GM18526 (cell line): Measurements from ENCODE around the gene LIPH.
A peak's percentile ranks its signal among the peaks of the same experiment; 100 is the strongest.

ENCODE experiments used
- POLR2A ChIP-seq: IDR thresholded peaks from 3 replicates; pipeline ENCODE4 v1.6.1; 2011; ENCODE audit not compliant: insufficient read length; ENCODE audit errors: extremely low read depth

LIPH gene

GRCh38 chr3:185517387-185518130 lies 34.8 kb downstream of the LIPH start:
- no peak for TF ChIP-seq POLR2A

GRCh38 chr3:185511711-185512110 lies 40.7 kb downstream of the LIPH start:
- TF ChIP-seq POLR2A, result no peak

GRCh38 chr3:185508335-185508991 lies 43.9 kb downstream of the LIPH start:
- TF ChIP-seq POLR2A, result no peak

- no peak for TF ChIP-seq POLR2A
Measured at GRCh38 chr3:185507883-185508282, 44.5 kb downstream of the LIPH start.

- no peak for TF ChIP-seq POLR2A
Measured at GRCh38 chr3:185504636-185505035, 47.8 kb downstream of the LIPH start.

DNA sequence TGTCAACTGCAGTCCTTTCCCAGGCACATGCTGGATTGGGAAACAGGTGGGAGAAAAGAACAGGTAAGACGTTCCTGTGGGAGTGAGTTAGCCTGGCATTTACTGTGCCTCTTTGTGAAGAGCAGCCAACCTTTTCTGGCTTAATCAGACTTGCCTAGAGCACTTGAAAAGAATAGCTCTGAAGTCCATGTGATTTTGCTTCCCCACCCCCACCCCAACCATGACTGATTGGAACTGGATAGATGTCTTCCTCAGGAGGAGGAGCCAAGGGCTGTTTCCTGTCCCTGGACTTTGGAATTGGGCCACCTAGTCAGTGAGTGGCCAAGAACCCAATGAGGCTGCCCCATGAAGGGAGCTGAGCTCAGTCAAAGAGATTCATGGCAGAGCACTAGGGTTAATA lies 48.9 kb downstream of the LIPH start:
- no peak for TF ChIP-seq POLR2A

- TF ChIP-seq POLR2A, result no peak
Measured at GRCh38 chr3:185502987-185503386, 49.4 kb downstream of the LIPH start.

DNA sequence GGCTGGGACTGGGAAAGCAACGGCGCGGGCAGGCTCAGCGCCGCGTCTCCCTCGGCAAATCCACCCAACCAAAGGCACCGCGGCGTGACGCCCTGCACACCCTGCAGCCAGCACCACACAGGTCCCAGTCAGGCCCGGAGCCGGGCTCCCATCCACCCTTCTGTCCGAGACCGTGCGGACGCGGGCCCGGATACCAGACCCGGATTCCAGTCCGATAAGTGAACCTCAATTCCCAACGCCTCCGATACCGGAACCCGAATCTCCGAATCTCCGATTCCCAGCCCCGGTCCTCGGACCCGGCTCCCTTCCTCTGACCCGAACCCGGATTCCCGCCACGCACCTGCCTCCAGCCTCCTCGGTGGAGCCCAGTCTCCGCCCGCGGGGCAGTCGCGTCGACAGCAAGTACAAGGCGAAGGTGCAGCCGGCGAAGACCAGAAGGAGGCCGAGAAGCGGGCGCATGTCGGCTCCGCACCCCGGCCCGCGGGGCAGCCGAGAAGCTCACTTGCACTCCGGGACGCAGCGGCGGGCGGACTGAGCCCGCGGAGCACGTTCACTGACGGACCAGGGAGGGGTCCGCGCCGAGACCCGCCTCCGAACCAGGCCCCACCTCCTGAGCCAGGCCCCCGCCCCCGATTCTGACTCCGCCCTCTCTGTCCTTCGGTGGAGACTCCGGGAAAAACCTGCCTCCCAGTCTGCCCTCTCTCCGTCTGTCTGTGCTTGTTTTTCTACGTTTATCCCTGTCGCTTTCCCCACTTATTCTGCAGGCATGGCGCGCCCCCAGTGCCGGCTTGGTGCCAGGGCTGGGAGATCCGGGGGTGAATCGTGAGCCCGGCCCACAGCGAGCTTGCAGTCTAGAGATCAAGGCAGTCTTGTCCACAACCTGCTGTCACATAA lies 53.6 kb downstream of the LIPH start, which contains the start of gene TMEM41A:
Gene TMEM41A, minus strand, starts transcription at position 533 of the 894 bp plus-strand sequence. Its CDS starts 74 bp downstream, at position 459.
- peak; percentile 86 for TF ChIP-seq POLR2A

DNA sequence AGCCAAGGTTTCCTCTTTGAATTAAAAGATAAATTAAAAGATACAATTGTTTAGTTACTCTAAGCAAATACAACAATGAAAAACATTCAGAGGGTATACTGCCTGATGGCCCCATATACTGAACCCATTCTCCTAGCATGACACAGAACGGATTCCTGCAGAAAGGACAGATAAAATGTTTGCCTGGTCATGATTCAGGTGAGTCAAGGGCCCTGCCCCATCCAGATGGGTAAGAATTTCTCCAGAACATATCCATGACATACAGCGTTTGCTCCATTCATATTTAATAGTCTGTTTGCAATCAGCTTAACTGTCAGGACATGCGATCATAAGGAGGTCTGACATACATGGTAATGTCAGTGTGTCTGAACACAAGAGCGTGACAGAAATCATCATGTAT lies 62.1 kb downstream of the LIPH start:
- TF ChIP-seq POLR2A, result no peak

DNA sequence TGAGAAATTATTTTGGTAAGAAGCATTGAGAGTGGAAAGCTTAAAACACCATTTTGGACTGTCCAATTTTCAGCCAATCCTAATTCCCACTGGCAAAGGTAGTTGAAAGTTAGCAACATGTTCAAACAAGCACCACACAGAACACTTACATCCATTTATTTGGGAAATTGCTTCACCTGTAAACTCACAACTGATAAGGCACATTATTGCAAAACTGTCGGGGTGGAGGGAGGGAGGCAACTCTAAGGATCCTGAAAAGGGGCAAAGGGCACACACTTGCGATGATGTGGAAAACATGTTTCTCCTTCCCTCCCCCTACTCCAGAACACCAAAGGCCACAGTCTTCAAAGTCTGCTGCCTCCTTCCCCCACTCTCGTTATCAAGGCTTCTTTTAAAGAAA lies 62.9 kb downstream of the LIPH start:
- TF ChIP-seq POLR2A, result no peak

DNA sequence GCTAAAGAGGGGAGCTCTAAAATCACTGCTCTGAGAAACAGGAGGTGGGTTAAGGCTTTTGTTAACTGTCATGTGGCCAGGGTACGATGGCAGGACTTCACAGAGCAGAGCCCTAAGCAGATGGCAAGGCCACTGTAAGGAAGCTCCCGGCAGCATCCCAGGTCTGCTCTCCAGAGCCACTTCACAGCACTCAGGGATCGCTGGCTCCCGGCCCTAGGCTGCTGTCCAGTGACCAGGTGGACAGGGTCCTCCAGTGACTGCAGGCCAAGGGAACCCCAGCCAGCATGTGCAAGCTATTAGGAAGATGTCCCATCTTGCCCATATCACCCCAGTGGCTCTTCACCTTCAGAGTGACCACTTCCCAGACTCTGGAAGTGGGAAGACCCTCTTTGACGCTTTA lies 63.9 kb downstream of the LIPH start:
- TF ChIP-seq POLR2A, result no peak

- no peak for TF ChIP-seq POLR2A
Measured at GRCh38 chr3:185486394-185486793, 66.0 kb downstream of the LIPH start.

GRCh38 chr3:185484296-185484695 lies 68.1 kb downstream of the LIPH start:
- TF ChIP-seq POLR2A, result no peak

DNA sequence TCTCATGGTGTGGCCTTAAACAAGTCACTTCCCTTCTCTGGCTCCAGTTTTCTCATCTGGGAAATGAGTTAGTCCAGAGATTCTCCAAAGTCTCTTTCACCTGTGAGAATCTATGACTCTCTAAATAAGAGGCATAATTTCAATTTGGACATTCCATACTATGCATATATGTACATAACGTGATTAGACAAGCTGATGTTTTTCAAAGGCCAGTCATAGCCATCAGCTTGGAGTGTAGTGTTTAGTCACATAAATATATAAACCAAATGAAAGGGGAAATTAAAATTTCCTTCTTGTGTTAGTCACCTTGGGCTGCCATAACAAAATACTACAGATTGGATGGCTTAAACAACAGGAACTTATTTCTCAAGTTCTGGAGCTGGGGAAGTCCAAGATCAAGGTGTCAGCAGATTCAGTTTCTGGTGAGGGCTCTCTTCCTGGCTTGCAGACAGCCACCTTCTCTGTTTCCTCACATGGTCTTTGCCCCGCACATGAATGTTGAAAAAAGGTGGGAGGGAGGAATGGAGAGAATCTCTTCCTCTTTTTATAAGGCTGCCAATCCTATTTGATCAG lies 72.9 kb downstream of the LIPH start:
- TF ChIP-seq POLR2A, result no peak

DNA sequence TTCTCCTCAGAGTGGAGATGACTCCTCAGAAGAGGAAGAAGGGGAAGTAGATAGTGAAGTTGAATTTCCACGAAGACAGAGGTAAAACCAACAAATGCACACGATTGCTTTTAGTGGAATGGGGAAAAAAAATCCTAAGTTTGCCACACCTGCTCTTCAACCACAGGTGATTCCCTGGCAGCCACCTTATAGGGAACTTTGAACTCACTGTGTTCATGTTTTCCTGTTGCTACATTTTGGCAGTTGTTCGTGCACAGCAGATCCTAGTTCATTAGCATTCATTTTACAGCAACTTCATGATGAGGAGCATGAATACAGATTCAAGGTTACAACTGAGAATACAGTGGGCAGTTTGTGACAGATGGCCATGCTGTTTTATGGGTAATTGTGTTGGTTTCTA lies 75.1 kb downstream of the LIPH start:
- TF ChIP-seq POLR2A, result no peak
